Right renal pelvis (tissue), 4 donors: ENCODE measurements around the gene EFCAB13. TPM values are rescaled to one million over a fixed set of nuclear protein-coding genes. Genes with fewer than 3 reads are reported as not detected.

Source experiments
- DNase-seq, 4 donors: peaks; one replicate each; pipeline ENCODE4 v3.0.0-alpha.2; 2013; ENCODE audit warnings: low read depth in 4 of 4, low spot score in 3 of 4, missing footprints in 1 of 4
- polyA plus RNA-seq, 4 donors: library from polyadenylated mRNA; unstranded; fragments of 120-200 nt; gene quantifications; one replicate each; pipeline ENCODE4 v1.2.1, GENCODE V29; 2013; ENCODE audit not compliant: insufficient read length in 4 of 4

Gene EFCAB13, protein sequence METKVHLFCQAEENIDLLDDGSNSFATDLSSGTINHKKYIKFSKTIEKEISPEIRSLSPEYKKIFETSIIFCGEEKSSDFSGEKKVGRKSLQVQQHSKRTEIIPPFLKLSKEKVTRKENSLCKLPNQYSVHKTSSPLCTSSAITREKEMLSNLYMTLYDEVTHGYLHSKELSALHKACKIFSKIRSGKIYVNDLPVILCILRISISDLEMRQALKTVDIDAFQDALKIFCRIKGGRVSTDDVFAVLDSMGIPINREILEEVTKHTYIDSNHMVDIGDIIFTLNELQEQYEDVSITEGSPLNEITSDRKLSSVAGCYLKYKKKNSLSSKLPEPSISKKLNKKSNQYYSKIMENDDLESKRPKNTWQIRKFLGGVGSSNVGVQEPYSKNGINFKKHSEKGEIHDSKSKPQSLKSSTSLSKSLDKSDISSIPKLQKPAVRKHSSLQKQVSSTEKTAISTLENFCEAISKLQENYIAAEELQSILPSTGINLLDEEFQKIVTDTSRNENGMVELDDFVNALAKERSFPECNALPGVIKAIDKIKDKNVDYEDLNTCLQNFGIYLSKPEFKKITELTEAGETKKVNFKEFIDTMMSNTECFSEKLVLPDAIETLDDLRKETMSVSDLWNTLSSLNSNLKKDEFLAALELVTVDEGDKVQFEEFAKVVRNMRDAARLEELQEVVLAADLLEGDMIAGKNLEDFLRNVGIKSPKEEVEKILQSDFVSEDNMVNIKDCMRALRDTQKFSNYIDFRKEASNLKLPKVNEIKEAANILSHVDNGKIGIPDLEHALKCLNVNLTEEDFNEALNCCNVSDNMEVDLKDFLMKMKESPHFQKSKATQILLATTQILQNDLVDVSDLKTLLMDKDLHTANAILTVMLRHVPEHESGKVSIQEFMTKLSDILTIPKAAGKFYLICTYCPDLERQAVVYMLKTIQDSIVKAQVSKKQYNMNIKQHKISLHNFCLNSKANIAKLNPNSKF
- polyA plus RNA-seq = 1 to 10 TPM; 6.2 to 9.4 (median 7.1) TPM

DNA sequence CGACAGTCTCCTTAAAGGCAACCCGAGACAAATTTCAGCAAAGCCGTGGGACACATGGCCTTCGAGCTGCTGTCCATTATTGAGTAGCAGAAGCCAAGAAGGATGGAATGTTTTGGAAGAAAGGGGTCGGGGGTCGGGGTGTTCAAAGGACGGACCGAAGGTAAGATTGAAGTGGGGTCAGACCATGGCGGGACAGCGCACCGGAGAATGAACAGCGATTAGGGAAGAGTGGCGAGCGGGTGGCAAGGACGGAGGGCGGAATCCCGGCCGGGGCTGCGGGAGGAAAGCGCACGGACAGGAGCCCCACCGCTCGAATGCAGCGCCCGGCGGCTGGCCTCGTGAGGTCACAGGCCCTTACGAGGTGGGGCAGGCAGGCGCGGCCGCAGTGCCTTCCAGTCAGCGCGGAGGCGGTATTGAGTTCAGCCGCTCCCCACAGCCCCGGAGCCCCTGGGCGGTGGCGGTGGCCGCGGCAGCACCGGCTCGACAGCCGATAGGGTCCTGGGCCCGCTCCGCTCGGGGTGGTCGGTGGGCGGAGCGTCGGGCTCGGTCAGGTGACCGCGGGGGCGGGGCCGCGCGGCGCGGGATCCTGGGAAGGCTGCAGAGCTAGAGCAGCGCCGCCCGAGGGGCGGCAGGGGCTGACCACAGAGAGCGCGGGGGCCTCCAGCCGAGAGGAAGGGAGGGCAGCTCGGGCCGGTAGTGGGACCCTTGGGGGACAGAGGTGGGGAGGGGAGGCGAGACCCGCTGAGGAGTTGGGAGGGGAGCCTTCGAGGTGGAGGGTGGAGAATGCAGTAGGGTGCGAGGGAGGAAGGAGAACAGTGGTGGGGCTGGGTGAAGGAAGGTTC lies at the start of gene EFCAB13:
TSS of gene EFCAB13 (plus strand) at position 574 of the 842 bp plus-strand sequence. CDS start 4,399 bp downstream, outside the sequence.
- DNase-seq = peak; percentile 66 to 75 (median 71)

- no peak for DNase-seq
Measured at GRCh38 chr17:47274319-47275069, 49.3 kb upstream of the EFCAB13 start.

DNA sequence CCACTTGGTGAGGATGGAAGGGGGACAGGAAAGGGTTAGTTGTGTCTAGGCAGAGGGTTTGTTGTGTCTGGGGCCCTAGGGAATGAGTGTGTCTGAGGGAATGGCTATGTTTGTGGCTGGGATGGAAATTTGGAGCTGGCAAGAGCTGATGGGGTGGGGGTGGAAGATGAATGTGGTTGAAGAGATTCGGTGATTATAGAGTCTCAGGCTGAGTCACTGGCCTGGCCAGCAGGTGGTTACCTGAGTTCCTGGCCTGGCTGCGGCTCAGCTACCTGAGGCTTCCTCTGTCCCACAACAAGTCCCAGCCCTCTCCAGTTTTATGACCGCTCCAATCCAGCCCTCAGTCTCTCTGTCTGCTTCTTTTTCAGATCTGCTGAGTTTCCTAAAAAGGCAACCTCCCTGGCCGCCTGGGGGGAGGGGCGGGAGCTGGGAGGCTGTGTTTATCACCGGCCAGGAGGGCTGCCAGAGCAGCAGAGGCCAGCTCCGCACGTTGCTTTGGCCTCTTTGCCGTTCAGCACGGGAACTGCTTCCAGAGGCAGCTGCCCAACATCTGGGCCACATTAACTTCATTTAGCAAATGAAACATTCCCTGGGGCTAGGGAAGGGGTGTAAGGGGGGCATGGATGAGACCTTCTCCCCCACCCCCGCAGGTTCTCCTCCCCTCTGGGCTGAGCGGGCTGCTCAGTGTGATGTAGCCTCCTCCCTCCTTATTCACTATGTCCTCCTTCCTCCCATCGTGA lies 48.3 kb upstream of the EFCAB13 start:
- DNase-seq = peak in 3 of 4 donors; percentile 40 to 71 (median 52)

- DNase-seq = no peak
Measured at GRCh38 chr17:47276444-47276843, 47.3 kb upstream of the EFCAB13 start.

- peak in 1 of 4 donors; percentile 46 for DNase-seq
Measured at GRCh38 chr17:47276868-47277267, 46.9 kb upstream of the EFCAB13 start.

DNA sequence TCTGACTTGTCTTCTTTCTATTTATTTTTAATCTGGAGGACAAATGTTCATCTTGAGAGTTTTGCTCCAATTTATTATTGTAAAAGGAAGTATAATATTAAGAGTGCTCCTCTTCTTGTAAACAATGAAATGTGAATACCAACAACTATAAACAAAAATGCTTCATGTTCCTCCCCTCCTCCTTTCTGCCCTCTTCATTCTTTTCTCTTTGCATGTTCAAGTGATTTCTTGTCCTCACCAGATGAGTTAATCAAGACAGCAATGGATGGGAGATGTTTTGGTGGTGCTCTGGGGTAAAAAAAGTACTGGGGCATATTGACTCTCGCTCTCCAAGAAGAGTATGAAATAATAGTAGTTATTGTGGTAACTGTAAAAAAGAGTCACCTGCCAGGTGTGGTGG lies 45.8 kb upstream of the EFCAB13 start:
- DNase-seq = no peak

- no peak for DNase-seq
Measured at GRCh38 chr17:47278561-47278960, 45.2 kb upstream of the EFCAB13 start.

DNA sequence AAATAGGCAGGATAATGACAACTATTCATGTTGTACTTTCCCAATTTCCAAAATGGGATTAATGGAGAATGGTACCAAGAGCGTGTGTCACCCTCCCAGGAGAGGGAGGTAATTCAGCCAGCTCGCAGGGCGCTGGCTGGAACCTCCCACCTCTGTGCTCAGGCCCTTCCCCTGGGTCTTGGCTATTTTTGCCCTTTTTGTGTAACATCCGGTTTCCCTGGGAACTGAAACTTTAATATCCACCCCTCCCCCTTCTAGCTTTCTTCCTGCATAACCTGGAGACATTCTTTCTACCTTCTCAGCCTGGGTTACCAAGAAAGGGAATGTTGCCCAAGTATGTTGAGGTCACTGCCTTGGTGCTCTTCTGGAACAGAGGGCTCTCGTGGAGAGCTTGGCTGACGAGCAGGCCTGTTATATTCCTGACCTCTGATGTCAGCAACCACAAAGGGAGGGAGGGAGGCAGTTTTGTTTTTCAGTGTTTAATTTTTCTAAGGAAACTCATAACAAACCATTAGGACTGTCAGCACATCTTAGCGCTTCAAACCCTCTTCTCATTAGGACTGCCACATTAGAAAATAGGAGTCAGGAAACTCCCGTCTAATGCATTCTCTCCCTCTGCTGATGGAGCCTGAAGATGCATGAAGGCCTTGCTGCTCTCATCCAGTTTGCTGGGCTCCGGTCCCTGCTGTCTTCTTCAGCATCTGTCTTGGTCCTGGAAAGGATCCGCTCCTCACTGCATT lies 44.5 kb upstream of the EFCAB13 start:
- DNase-seq = peak in 2 of 4 donors; percentile 39 to 51

GRCh38 chr17:47280072-47280811 lies 43.5 kb upstream of the EFCAB13 start:
- DNase-seq = no peak

GRCh38 chr17:47281216-47281615 lies 42.5 kb upstream of the EFCAB13 start:
- no peak for DNase-seq

- DNase-seq = no peak
Measured at GRCh38 chr17:47285003-47285402, 38.8 kb upstream of the EFCAB13 start.

DNA sequence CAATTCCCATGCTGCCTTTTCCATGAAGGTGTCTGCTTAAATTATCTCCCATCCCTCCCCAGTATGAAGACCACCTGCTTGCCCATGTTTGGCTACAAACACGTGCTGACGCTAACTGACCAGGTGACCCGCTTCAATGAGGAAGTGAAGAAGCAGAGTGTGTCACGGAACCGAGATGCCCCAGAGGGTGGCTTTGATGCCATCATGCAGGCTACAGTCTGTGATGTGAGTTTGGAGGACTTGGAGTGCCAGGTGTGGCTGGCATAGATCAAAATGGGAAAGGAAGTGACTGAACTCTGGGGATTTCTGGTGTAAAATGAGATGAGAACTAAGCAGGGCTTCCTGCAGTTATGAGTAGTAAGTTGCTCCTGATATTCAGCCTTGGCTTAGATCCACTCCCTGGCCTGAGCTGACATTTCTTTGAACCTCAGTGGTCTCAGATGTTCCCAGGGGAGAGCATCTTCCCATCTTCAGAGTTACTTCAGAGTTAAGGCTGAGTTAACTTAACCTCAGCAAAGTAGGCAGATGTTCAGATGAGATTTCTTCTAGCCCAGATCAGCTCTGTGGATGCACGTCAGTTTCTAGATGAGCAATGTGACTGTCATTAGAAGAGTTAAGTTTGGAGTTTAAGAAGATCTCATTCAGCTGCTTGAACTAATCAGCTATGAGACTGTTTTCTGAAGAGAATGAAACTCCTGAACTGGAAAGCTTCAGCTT lies 37.4 kb upstream of the EFCAB13 start:
- DNase-seq = no peak

DNA sequence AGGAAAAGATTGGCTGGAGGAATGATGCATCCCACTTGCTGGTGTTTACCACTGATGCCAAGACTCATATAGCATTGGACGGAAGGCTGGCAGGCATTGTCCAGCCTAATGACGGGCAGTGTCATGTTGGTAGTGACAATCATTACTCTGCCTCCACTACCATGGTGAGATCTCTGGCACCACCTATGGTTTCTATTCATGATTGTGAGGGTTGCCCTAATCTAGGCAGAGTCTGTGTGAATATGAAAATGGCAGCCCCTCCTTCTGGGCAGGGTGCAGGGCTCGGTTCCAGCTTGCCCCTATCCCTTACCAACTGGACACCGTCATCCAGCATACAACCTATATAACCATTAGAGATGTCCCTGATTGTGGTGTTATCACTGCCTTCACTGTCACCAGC lies 36.7 kb upstream of the EFCAB13 start:
- no peak for DNase-seq

GRCh38 chr17:47287639-47288038 lies 36.1 kb upstream of the EFCAB13 start:
- DNase-seq = no peak

- DNase-seq = no peak
Measured at GRCh38 chr17:47288531-47289116, 35.1 kb upstream of the EFCAB13 start.

- DNase-seq = no peak
Measured at GRCh38 chr17:47289302-47289701, 34.5 kb upstream of the EFCAB13 start.

DNA sequence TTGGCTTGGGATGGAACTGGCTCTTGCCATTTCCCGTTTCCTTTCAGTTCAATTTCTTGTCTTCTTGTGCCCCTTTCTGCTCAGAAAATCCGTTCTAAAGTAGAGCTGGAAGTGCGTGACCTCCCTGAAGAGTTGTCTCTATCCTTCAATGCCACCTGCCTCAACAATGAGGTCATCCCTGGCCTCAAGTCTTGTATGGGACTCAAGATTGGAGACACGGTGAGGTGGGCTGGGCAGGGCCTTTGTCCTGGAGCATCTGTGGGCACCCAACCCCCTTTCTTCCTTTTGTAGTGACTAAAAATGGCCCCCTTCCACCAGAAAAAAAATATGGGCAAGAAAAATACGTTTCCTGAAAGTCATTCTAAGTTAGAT lies 32.9 kb upstream of the EFCAB13 start:
- DNase-seq = no peak
